Transverse colon (tissue), 4 donors: ENCODE results near the gene OSBPL10.

ENCODE experiments used
- CTCF ChIP-seq, 5 experiments: fragments of 200-600 bp in 3 of 5; fragments of 450-650 bp in 2 of 5; sonication (generic) in 3 of 5; IDR thresholded peaks; 1 replicate in 2 of 5; 2 replicates in 3 of 5; pipeline ENCODE4 v1.5.1; 2016 to 2017; ENCODE audit warnings: antibody characterized with exemption in 5 of 5, inconsistent platforms in 3 of 5, mild to moderate bottlenecking in 2 of 5, moderate library complexity in 1 of 5
- POLR2A ChIP-seq: fragments of 450-650 bp; IDR thresholded peaks from one replicate; pipeline ENCODE4 v1.6.1; 2016; ENCODE audit warnings: antibody characterized with exemption, mild to moderate bottlenecking, moderate library complexity
- POLR2AphosphoS5 ChIP-seq, 3 donors: sonication (generic); formaldehyde crosslinking; IDR thresholded peaks; one replicate each; pipeline ENCODE4 v1.6.1; 2016; ENCODE audit warnings: antibody characterized with exemption in 3 of 3

- TF ChIP-seq POLR2A (no peak), CTCF (IDR thresholded peaks at IDR 0.05) (no peak), POLR2AphosphoS5 (IDR thresholded peaks at IDR 0.05) (no peak)
Observed at GRCh38 chr3:31947162-31947561, 33.9 kb downstream of the OSBPL10 start.
